H54 (cell line): Measurements from ENCODE around the gene ASXL1.
"Not testable (repeated sequence)": the region's sequence is repeated elsewhere in the genome, so short reads cannot be mapped to it uniquely, and the experiment has no call there.

Experiments used
- DNase-seq: peaks from one replicate; pipeline ENCODE4 v3.0.0; 2011; ENCODE audit warnings: low spot score, mixed read lengths; ENCODE audit not compliant: insufficient read length
- FAIRE-seq: peaks from 3 replicates; lab custom pipeline; 2011; peaks lifted over from hg19 to GRCh38; lab: Jason Lieb, UNC
- POLR2A ChIP-seq: IDR thresholded peaks from 2 replicates; pipeline ENCODE4 v1.6.1; 2011; ENCODE audit warnings: low read depth, mild to moderate bottlenecking, low read length

Gene ASXL1

DNA sequence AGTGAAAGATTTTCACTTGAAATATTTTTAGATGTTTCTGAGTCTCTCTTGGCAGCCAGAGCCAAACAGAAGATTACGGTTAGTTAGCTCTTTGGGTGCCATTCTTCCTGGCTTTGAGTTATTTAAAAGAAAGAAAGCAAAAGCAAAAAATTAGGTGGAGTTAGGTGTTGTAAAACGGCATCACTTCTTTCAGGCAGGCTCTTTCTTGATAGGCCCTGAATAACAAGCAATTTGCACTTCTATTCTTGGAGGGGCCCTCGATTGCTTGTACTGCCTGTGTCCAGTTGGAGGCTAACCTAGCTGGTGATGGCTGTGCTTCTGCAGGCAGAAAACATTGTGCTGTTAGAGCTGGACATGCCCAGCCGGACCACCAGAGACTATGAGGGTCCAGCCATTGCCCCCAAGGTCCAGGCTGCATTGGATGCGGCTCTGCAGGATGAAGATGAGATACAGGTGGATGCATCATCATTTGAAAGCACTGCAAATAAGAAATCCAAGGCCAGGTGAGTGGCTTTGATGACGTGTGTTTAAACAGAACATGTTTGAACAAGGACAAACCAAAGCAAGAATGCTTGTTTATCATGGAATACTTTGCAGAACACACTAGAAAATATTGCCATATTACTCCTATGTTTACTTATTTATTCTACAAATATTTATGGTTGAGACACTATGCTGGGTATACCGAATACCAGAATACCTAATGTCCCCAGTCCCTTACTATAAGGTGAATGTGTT, 28.1 kb upstream of the ASXL1 start:
- FAIRE-seq (no peak), DNase-seq (no peak)
- TF ChIP-seq POLR2A = no peak

DNA sequence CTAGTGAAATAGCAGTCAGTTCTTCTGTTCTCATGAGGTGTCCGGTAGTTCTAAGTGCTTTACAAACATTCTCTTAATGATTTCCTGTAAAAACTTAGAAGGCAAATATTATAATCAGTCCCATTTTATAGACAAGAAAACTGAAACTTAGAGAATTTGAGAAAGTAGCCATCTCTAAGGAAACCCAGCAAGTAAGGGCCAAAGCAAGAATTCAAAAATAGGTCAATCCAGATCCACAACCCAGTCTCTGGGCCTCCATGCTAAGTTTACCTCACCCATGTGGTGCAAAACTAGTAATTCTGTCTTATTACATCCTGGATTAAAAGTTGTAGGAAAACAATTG, 27.6 kb upstream of the ASXL1 start:
- TF ChIP-seq POLR2A = no peak
- DNase-seq = no peak
- FAIRE-seq = no peak

DNA sequence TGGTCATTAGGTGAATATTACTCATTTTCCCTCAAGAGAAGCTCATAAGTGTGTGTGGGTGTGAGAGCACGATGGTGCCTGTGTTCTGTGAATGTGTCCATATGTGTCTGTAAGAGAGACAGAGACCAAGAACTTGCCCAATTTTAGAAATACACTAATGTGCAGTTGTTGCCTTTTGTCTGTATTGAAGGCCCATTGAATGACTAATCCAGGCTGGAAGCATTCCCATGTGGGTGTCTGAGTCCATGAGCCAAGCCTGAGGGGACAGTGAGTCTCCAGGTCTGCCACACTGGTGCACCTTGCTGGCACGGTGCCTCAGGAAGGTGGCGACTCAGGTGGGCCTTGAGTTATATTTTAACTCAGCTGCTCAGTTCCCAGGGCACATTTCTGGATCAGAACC, 25.5 kb upstream of the ASXL1 start:
- DNase-seq (no peak), FAIRE-seq (no peak)
- no peak for TF ChIP-seq POLR2A

DNA sequence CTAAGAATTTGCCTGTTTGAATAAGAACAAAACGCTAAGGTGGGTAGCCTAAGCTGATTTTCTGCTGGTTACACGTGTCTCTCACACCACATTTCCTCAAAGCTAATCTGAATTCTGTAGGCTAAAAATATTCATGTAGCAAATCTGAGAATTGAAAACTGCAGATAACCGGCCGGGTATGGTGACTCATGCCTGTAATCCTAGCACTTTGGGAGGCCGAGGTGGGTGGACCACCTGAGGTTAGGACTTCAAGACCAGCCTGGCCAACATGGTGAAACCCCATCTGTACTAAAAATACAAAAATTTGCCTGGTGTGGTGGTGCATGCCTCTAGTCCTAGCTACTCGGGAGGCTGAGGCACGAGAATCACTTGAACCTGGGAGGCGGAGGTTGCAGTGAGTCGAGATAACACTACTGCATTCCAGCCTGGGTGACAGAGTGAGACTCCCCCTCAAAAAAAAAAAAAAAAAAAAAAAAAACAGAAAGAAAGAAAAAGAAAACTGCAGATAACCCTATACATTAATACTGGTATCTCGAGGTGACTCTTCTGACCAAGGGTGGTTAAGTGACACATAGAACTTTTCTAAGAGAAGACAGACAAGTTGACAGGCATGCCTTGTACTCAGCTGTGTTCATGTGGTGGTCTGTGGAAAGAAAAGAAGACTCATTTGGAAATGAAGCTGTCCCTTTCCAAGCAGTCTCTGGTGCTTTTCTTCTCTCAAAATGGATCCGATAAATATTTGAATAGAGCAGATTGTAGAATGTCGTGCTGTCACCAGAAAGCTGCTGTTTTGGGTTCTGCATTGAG, 24.7 kb upstream of the ASXL1 start:
- DNase-seq = no peak
- no peak for FAIRE-seq

DNA sequence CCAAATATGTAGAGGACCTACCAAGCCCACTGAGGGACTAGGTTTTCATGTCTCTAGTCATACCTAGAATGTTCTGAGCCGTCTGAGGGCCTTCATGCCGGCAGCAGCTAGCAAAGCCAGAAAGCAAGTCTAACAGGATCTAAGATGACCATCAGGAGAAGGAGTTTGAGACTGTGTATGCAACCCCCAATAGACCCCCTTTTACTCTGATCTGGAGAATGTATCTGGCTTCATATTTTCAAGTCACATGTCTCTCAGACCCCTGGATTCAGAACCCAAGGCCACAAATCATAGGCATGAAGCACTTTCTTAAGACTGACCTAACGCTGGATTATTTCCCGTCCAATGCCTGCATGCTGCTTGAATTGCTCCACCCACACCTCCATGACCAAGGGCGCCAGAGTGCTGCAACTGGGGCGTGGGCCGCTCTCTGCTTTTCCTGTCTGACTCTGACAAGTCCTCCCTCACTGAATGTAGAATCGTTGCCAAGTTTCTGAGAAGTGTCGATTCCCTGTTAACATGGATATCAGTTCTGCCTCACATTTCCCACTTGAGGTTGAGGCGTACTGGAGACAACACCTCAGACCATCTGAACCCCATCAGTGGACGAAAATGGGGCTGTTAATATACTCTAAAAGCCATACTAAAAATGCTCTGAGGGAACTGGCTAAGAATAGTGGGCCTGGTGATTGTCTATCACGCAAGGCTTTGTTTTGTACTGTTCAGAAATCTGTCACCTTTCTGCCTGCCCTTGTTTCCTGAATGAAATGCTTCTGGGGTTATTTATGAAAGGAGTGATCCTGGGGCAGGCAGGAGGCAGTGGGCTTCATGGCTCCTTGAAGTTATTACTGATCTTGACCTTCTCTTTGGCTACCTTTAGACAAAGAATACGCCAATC, 23.9 kb upstream of the ASXL1 start:
- FAIRE-seq = no peak
- DNase-seq = no peak
- TF ChIP-seq POLR2A = no peak

More for the DNA sequence above, 24.7 kb upstream of the ASXL1 start:
- TF ChIP-seq POLR2A = no peak

DNA sequence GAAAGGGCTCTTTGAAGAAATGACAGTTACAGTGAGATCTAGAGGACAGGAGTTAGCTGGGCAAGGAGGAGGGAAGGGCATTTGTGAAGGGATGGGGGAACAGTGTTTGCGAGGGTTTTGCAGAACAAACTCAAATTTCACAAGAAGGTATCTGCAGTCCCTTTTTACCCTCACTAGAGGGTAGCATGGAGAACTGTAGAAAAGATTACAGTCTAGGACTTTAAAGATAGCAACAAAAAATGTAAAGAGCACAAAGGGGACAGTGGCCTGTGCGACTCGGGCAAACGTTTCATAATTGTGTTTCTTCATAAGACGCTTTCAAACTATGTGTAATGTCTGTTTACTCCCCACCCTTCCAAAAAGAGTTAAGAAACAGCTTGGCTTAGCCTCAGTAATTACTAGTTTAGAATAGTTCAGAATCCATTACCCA, 21.2 kb upstream of the ASXL1 start:
- FAIRE-seq = no peak
- DNase-seq = no peak
- TF ChIP-seq POLR2A = no peak

DNA sequence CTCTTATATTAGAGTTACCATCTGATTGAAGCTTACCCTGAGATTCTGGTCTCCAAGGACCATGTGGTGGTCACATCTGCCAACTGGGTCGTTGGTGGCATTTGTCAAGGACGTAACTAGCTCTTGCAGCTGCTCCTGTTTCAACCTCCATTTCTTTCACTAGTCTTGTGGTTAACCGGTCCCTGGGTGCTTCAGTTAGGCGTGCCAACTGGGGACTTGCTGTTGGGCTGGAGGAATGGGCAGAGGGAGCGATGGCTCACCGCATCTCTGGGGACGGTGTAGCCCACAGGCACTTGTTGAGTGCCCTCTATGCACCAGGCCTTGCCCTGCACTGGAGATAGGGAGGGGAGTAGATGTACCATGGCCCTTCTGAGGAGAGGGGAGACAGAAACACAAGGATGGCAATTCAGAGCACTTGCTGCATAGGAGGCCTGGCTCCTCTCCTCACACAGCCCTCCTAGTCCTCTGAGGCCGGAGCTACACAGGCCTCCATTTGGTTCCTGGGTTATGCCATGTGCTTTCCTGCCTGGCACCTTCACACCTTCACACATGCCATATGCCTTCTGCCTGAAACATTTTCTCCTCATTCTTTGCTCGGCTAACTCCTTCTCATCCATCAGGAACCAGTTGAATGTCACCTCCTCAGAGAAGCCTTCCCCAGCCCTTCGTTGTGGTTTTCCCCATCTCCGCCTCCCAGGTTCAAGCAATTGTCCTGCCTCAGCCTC, 20.0 kb upstream of the ASXL1 start:
- FAIRE-seq (no peak), DNase-seq (no peak)
- no peak for TF ChIP-seq POLR2A

DNA sequence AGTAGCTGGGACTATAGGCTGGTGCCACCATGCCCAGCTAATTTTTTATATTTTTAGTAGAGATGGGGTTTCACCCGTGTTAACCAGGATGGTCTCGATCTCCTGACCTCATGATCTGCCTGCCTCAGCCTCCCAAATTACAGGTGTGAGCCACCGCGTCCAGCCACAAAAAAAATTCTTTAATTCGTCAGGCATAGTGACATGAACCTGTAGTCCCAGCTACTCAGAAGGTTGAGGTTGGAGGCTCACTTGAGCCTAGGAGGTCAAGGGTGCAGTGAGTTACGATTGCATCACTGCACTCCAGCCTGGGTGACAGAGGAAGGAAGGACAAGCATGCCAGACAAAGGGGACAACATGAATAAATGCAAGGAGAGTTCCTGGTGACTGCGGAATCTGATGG, 19.5 kb upstream of the ASXL1 start:
- TF ChIP-seq POLR2A = no peak
- FAIRE-seq (no peak), DNase-seq (no peak)

DNA sequence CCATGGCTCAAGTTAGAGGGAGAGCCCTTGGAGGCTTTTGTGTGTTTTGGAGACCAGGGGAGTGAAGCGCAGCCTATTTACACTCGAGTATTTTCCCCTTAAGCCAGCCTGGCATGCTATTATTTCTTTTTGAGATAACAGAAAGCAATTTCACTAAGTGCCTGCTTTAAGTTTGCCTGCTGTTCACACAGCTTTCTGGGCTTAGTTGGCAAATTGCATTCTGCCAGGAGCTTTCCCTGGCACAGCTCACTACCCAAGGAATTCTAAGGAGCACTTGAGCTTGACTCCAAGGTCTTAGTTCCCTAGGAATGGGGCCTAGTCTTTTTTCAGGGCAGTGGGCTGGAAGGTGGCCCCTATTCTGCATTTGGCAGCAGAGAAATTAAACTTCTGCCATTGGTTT, 19.0 kb upstream of the ASXL1 start:
- FAIRE-seq = no peak
- no peak for TF ChIP-seq POLR2A
- DNase-seq = no peak

DNA sequence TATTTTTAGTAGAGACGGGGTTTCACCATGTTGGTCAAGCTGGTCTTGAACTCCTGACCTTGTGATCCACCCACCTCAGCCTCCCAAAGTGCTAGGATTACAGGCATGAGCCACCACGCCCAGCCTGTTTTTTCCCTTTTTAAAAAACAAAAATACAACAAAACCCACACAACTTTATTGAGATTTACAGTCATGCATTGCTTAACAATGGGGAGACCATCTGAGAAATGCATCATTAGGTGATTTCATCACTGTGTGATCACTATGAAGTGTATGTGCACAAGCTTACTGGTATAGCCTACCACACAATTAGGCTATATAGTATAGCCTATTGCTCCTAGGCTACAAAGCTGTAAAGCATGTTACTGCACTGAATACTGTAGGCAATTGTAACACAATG, 17.1 kb upstream of the ASXL1 start:
- not testable (repeated sequence) for FAIRE-seq, DNase-seq

DNA sequence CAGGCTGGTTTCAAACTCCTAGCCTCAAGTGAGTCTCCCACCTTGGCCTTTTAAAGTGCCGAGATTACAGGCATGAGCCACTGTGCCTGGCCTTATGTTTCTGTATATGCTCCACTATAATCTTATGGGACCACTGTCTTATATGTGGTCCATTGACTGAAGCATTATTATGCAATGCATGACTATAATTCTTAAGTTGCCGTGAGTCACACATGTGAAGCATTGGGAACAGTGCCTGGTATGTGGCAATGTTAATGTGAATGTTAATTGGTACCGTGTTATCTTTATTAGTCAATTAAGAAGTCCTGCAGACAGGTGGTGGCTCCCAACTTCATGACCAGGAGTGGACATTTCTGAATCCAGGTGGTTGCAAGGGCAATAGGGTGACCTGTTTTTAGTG, 14.7 kb upstream of the ASXL1 start:
- FAIRE-seq (no peak), DNase-seq (no peak)
- no peak for TF ChIP-seq POLR2A

DNA sequence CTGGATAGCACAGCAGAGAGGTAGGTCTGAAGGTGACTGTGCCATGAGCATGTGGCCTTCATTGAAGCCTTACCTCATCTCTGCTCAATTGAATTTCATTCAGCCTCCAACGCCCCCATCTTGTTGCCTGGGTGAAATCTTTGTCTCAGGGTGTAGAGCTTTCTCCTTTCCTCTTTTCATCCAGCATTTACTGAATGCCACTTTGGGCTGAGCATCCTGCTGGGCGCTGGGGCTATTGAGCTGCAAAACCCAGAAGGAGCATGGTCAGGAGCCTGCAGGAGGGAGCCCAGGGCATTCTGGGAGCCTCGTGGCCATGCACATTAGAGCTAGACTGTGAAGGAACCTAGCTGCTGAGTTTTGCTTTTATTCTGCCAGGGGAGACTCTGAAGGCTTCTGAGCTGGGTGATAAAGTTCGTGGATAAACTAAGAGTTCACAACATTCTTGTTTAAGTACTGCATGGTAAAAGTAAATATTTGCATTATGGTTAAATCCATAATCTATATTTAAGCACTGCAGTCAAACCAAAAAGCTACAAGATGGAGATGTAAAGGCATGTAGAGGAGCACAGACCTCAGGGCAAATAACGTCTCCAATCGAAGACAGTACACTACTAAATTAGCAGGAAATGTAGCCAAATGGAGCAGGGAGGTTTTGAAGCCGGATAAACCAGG, 13.2 kb upstream of the ASXL1 start:
- no peak for DNase-seq
- TF ChIP-seq POLR2A = no peak
- FAIRE-seq = no peak

DNA sequence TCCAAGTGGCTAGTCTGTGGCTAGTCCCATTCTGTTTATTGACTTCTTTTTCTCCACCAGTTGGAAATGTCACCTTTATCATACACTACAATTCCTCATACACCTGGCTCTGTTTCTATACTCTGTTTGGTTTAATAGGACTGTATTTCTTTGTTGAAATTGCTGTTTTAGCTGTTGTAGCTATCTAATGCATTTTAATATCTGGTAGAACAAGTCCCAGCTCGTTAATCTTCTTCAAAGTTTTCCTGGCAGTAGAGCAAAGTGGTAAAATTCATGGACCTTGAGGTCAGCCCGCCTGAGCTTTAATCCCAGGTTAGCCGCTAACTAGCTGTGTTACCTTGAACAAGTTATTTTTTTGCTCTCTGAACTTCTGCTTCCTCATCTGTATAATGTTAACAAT, 9.9 kb upstream of the ASXL1 start:
- no peak for FAIRE-seq
- DNase-seq = no peak
- no peak for TF ChIP-seq POLR2A
